AG09319 (cell line): ENCODE measurements around the gene MYH10.

Experiments
- DNase-seq: peaks from one replicate; pipeline ENCODE4 v3.0.0-alpha.2; 2010; ENCODE audit warnings: low read depth; ENCODE audit errors: extremely low read depth
- CTCF ChIP-seq: IDR thresholded peaks from 2 replicates; pipeline ENCODE4 v1.5.1; 2011; ENCODE audit warnings: low read depth, mild to moderate bottlenecking, inconsistent platforms, low read length, moderate library complexity

The MYH10 gene

GRCh38 chr17:8608001-8608400 lies 22.5 kb downstream of the MYH10 start:
- no peak for TF ChIP-seq CTCF
- DNase-seq = no peak

GRCh38 chr17:8606401-8606800 lies 24.1 kb downstream of the MYH10 start:
- no peak for DNase-seq
- TF ChIP-seq CTCF = no peak

- no peak for DNase-seq
- no peak for TF ChIP-seq CTCF
These were observed 27.8 kb downstream of the MYH10 start for GRCh38 chr17:8602679-8603078.

GRCh38 chr17:8599351-8600011 lies 31.0 kb downstream of the MYH10 start:
- DNase-seq = no peak

GRCh38 chr17:8598913-8599312 lies 31.6 kb downstream of the MYH10 start:
- DNase-seq = no peak
- no peak for TF ChIP-seq CTCF

More at GRCh38 chr17:8599351-8600011, 31.0 kb downstream of the MYH10 start:
- no peak for TF ChIP-seq CTCF

- TF ChIP-seq CTCF = no peak
- no peak for DNase-seq
These were observed 36.7 kb downstream of the MYH10 start for GRCh38 chr17:8593830-8594229.

- DNase-seq = no peak
- no peak for TF ChIP-seq CTCF
These were observed 37.2 kb downstream of the MYH10 start for GRCh38 chr17:8593276-8593675.
